Neutrophil (primary cell): ENCODE data around the gene SLC6A16.
"Not testable (repeated sequence)": the region's sequence is repeated elsewhere in the genome, so short reads cannot be mapped to it uniquely, and the experiment has no call there.

ENCODE experiments used
- H3K27ac ChIP-seq: fragments of 200-600 bp; sonication (generic); 2 replicates; pipeline ENCODE4 v1.5.1; 2016; ENCODE audit warnings: mild to moderate bottlenecking, moderate library complexity
- H3K27me3 ChIP-seq: fragments of 200-600 bp; sonication (generic); 2 replicates; pipeline ENCODE4 v1.6.0; 2016; ENCODE audit warnings: mild to moderate bottlenecking
- H3K36me3 ChIP-seq: fragments of 200-600 bp; sonication (generic); 2 replicates; pipeline ENCODE4 v1.5.1; 2017
- H3K4me1 ChIP-seq, 2 experiments: fragments of 200-600 bp in 1 of 2; sonication (generic) in 1 of 2; 1 replicate in 1 of 2; 2 replicates in 1 of 2; pipeline versions ENCODE4 v1.5.1 to v1.6.1; 2013 to 2016; ENCODE audit warnings: low read depth in 1 of 2, low read length in 1 of 2, mild to moderate bottlenecking in 1 of 2, moderate library complexity in 1 of 2; ENCODE audit not compliant: control insufficient read depth in 1 of 2, insufficient read depth in 1 of 2
- H3K4me3 ChIP-seq, 2 experiments: fragments of 200-600 bp in 1 of 2; sonication (generic) in 1 of 2; 1 replicate in 1 of 2; 2 replicates in 1 of 2; pipeline ENCODE4 v1.5.1; 2013 to 2016; ENCODE audit warnings: low read depth in 1 of 2, low read length in 1 of 2, mild to moderate bottlenecking in 1 of 2, moderate library complexity in 1 of 2
- H3K9me3 ChIP-seq: fragments of 200-600 bp; sonication (generic); 2 replicates; pipeline ENCODE4 v1.5.1; 2016
- CTCF ChIP-seq: fragments of 200-600 bp; sonication (generic); IDR thresholded peaks from 2 replicates; pipeline ENCODE4 v1.5.1; 2016; ENCODE audit warnings: antibody characterized with exemption

SLC6A16 gene

DNA sequence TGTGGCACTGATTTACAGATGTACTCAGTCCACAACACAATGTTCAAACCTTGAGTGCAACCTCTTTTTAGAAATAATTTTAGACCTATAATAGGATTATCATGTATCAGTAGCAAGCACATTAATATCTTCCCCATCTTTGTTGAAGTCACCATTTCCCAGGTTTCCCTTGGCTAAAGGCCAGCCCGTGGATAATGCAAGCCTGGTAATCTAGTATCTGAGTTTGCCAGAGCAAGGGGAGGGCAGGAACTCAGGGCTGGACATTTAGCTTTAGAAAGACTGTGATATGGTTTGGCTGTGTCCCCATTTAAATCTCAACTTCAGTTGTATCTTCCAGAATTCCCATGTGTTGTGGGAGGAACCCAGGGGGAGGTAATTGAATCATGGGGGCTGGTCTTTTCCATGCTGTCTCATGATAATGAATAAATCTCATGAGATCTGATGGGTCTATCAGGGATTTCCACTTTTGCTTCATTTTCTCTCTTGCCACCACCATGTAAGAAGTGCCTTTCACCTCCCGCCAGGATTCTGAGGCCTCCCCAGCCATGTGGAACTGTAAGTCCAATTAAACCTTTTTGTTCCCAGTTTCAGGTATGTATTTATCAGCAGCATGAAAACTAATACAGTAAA lies 37.7 kb downstream of the SLC6A16 start:
- TF ChIP-seq CTCF = no peak
- no peak overlapping the region for H3K4me3 ChIP-seq
- no peaks in the 10 kb centered on the region for H3K36me3 ChIP-seq
- H3K27me3 ChIP-seq = peaks cover 6% of the 10 kb centered on the region
- no peaks in the 10 kb centered on the region for H3K4me1 ChIP-seq
- no peaks in the 10 kb centered on the region for H3K9me3 ChIP-seq
- no peak overlapping the region for H3K27ac ChIP-seq

DNA sequence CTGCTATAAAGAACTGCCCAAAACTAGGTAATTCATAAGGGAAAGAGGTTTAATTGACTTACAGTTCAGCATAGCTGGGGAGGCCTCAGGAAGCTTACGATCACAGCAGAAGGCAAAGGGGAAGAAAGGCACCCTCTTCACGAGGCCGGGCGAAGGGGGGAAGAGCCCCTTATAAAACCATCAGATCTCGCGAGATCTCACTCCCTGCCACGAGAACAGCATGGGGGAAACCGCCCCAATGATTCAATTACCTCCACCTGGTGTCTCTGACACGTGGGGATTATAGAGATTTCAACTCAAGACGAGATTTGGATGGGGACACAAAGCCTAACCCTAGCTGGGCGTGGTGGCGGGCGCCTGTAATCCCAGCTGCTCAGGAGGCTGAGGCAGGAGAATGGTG lies 42.8 kb downstream of the SLC6A16 start:
- Histone ChIP-seq H3K4me1 (no peaks in the 10 kb centered on the region), H3K4me3 (no peak overlapping the region), H3K36me3 (no peaks in the 10 kb centered on the region), H3K27me3 (peaks cover 5% of the 10 kb centered on the region), H3K9me3 (no peaks in the 10 kb centered on the region), H3K27ac (no peak overlapping the region)
- no peak for TF ChIP-seq CTCF

GRCh38 chr19:49272204-49272603 lies 52.8 kb downstream of the SLC6A16 start:
- H3K27ac ChIP-seq = no peak overlapping the region

DNA sequence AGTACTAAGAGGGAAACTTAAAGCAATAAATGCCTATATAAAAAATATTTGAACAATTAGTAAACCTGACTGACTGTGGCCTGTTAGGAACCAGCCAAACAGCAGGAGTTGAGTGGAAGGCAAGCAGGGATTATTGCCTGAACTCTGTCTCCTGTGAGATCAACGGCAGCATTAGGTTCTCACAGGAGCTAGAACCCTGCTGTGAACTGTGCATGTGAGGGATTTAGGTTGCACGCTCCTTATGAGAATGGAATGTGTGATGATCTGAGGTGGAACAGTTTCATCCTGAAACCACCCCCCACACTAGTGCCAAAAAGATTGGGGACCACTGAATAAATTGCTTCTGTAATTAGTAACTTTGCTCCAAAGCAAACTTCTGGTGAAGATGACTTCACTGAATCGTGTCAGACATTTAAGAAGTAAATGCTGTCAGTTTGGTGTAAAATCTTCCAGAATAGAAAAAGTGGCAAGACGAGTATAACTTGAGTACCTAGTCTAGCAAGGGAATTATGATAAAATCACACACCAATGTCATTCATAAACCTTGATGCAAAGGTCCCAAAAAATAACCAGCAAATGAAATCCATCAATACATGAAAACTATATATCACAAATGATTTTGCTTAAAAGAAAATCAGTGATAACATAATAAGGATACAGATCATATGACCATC lies 53.8 kb downstream of the SLC6A16 start:
- TF ChIP-seq CTCF = no peak
- Histone ChIP-seq H3K4me1 (no peaks in the 10 kb centered on the region), H3K27me3 (peaks cover 27% of the 10 kb centered on the region), H3K27ac (no peak overlapping the region), H3K36me3 (no peaks in the 10 kb centered on the region), H3K4me3 (no peak overlapping the region), H3K9me3 (no peaks in the 10 kb centered on the region)

More at GRCh38 chr19:49272204-49272603, 52.8 kb downstream of the SLC6A16 start:
- peaks cover 28% of the 10 kb centered on the region for H3K27me3 ChIP-seq
- no peak overlapping the region for H3K4me3 ChIP-seq
- H3K9me3 ChIP-seq = no peaks in the 10 kb centered on the region
- no peaks in the 10 kb centered on the region for H3K4me1 ChIP-seq
- TF ChIP-seq CTCF = no peak
- no peaks in the 10 kb centered on the region for H3K36me3 ChIP-seq

GRCh38 chr19:49266409-49266808 lies 58.6 kb downstream of the SLC6A16 start:
- H3K9me3 ChIP-seq, H3K4me3 ChIP-seq, H3K36me3 ChIP-seq, H3K27me3 ChIP-seq, H3K27ac ChIP-seq, H3K4me1 ChIP-seq: not testable (repeated sequence)
- peak; percentile 50 for TF ChIP-seq CTCF
